IMR-90 (cell line): Measurements from ENCODE around the gene MCCD1.

Source experiments
- CTCF ChIP-seq: conservative IDR thresholded peaks from 2 replicates; pipeline ENCODE4 v1.5.1; 2012; ENCODE audit warnings: mild to moderate bottlenecking, low read depth, low read length, improper control_type of control experiment
- FOS ChIP-seq: fragments of 150-350 bp; IDR thresholded peaks from 2 replicates; pipeline ENCODE4 v1.6.1; 2016; ENCODE audit warnings: low read depth, low read length
- MAFK ChIP-seq: IDR thresholded peaks from 2 replicates; pipeline ENCODE4 v1.6.1; 2012; ENCODE audit warnings: low read depth, low read length, improper control_type of control experiment
- MXI1 ChIP-seq: IDR thresholded peaks from 2 replicates; pipeline ENCODE4 v1.6.1; 2012; ENCODE audit warnings: low read depth, mild to moderate bottlenecking, low read length, moderate library complexity, borderline replicate concordance
- POLR2A ChIP-seq: IDR thresholded peaks from 2 replicates; pipeline ENCODE4 v1.6.1; 2012; ENCODE audit warnings: mild to moderate bottlenecking, low read depth, low read length
- RAD21 ChIP-seq: IDR thresholded peaks from 2 replicates; pipeline ENCODE4 v1.6.1; 2012; ENCODE audit warnings: low read length, improper control_type of control experiment

GRCh38 chr6:31497531-31498476, 31.0 kb upstream of the MCCD1 start, which contains the start of gene MICB:
- TF ChIP-seq POLR2A (no peak), CTCF (no peak), MXI1 (no peak), MAFK (no peak), RAD21 (no peak), FOS (no peak)
